DMS 273 (cell line): ENCODE data around the gene OOSP4A.

Experiments used
- DNase-seq: peaks from one replicate; lab custom pipeline; 2025; ENCODE audit not compliant: unreplicated experiment; lab: John Stamatoyannopoulos, UW

OOSP4A gene

DNA sequence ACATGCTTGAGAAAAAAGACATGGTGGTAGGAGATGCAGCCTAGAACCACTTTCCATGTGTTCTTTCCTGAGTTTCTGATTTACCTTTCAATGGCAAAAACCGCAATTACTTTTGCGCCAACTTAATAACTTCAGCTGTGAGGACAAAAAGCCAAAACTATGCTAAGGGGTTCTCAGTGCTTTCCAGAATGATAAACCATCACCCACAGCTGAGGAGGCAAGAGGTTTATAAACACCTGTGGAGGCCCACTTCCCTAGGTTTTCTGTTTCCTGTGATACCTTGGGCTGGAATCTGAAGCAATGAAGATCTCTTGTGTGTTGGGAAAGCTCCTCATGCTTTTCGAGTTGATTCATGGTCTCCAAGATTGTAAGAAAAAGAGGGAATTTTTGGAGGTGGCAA lies at the start of gene OOSP4A:
Gene OOSP4A (plus strand): TSS at position 301 of the 400 bp plus-strand sequence. CDS start 0 bp downstream, at position 301.
- DNase-seq: no peak

DNA sequence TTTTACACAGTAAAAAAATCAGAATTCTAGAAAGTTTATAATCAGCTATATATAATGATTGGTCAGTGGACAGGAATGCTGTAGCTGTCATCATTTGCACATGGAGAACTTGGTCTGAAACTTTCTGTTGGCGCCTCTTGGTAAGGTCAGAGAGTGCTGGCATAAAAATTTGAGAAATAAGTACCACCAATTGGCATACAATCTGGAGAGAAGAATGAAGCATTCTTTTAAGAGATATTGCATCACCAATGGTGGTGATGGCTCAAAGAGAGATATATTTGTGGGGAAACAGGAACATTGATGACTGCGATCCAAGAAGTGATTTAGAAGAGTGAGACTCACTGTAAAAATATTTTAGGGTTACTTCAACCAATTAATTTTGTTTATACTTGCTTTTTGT lies 45.4 kb upstream of the OOSP4A start:
- no peak for DNase-seq

GRCh38 chr11:59918987-59919589 lies 44.7 kb upstream of the OOSP4A start:
- DNase-seq: peak; percentile 51

GRCh38 chr11:59923813-59924212 lies 40.0 kb upstream of the OOSP4A start:
- DNase-seq: no peak

- DNase-seq: no peak
Measured at GRCh38 chr11:59931688-59932087, 32.1 kb upstream of the OOSP4A start.

GRCh38 chr11:59938132-59938531 lies 25.7 kb upstream of the OOSP4A start, which contains the start of gene OOSP1:
OOSP1 (plus strand) TSS chr11:59938432; CDS start chr11:59938455, 23 bp downstream.
- DNase-seq: no peak

DNA sequence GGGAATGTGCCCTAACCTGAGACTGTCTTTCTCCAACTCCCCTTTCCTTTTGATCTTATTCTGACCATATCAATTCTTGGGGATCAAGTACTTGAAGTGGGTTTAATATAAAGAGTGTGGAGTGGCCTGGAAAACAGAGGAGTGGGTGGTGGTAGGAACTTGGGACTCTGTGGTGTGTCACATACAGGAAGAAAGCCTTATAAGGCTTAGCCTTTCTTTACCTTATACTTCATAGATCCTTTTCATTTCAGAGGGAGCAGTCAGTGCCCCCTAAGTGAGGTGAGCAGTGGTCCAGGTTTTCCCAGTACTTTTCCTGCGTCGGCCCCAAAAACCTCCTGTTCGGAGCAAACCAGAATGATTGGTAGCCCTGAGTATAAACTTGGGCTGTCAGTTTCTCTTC lies 25.1 kb upstream of the OOSP4A start:
- DNase-seq: no peak

DNA sequence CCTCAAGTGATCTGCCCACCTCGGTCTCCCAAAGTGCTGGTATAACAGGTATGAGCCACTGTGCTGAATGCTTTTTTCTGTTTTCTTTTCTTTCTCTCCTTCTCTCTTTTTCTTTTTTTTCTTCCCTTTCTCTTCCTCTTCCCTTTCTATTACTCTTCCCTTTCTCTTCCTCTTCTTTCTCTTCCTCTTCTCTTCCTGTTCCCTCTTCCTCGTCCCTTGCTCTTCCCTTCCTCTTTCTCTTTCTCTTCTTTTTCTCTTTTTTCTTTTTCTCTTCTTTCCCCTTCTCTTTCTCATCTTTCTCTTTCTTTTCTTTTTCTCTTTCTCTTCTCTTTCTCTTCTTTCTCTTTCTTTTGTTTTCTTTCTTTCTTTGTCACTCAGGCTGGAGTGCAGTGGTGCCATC lies 24.4 kb upstream of the OOSP4A start:
- no peak for DNase-seq

DNA sequence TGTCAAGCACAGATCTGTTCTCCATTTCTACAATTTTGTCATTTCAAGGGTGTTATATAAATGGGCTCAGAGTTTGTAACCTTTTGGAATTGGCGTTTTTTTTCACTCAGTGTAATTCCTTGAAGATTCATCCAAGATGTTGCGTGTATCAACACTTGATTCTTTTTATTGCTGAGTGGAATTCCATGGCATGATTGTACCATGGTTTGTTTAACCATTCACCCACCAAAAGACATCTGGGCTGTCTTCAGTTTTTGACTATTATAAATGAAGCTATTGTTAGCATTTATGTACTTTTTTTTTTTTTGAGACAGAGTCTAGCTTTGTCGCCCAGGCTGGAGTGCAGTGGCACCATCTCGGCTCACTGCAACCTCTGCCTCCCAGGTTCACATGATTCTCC lies 22.7 kb upstream of the OOSP4A start:
- no peak for DNase-seq

DNA sequence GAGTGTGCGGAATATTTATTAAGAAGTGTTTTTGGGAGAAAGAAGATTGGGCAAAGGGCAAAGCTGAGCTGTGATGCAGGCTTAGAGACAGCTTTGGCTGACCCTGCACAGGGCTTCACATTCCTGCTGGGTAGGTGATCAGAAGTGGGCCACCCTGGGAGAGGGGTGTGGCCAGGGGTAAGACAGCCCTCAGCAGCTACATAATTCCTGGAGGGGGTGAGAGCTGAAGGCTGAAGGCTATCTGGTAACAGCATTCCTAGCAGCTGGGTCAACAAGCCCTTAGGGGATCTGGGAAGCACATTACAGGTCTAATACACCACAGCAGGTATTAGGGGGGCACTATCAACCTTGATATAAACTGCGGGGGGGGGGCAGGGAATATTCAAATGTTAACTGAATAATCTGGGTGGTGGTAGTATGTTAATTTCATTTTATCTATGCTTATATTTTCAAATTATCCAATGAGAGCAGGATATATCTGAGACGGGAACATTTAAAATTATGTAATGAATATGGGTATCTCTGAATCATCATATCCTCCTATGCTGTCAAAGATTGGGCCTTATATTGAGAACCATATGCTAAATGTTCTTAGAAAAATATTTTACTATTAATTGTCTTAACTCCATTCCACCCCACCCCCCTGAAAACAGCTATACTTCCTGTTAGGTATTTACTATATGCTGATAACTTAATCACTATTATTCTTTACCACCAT lies 19.7 kb upstream of the OOSP4A start:
- DNase-seq: no peak

DNA sequence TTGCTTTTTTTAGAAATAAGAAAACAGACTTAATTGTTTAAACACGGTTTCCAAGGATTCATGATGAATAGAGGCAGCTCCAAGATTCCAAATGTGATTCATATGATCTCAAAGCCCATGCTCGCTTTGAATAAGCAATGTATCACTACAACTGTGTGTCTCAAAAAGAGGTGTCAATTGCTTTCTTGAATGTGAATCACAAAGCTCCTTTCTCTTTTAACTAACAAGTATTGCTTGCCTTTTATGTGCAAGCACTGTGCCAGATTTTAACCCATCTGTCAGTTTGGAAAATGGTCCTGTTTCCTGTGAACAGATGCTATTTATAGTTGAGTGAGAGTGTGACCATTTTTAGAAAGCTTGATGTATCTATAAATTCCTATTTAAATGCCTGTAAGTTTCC lies 19.1 kb upstream of the OOSP4A start:
- peak; percentile 11 for DNase-seq

GRCh38 chr11:59953463-59954218 lies 10.2 kb upstream of the OOSP4A start:
- no peak for DNase-seq

DNA sequence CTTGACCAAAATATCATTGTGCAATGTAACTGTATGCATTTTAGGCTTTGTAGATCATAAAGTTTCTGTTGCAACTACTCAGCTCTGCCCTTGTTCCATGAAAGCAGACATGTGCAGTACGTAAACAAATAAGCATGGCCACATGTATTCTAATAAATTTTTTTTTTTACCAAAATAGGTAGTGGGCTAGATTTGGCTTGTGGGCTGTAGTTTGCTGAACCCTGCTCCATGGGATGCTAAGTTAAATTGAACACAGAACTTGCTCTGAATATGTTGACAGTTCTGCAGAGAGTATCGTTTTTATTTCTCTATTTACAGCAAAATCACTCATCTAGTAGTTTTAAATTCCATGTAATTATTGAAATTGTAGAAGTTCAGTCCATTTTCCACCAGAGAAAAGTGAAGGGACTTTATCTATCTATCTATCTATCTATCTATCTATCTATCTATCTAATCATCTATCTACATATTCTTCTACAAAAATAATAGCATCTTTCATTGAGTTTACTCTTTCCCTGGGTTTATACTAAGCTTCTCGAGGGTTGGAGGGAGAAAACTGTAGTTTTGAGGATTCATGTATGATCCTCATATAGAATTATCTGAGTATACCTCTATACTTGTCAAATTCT lies 9.5 kb upstream of the OOSP4A start:
- no peak for DNase-seq

DNA sequence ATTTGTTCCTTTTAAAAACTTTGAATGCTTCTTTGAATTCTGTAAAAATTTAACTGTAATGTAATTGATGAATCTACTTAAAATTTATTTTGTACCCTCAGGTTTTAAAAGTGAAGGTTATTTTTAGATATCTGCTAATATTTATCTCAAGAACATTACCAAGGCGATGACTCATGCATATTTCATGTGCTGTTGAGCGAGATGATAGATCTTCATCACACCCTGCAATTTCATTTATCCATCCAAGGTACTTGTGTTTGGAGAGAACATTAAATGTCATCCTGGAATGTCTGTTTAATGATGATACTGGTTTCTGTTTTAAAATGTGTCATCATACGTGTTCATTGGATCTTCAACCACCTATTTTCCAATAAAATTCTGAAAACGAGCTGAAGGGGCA lies 6.7 kb upstream of the OOSP4A start:
- no peak for DNase-seq

GRCh38 chr11:59960502-59961381 lies 3.1 kb upstream of the OOSP4A start:
- DNase-seq: no peak

- no peak for DNase-seq
Measured at GRCh38 chr11:59962107-59962482, 1.7 kb upstream of the OOSP4A start.

GRCh38 chr11:59965424-59965823 lies 1.6 kb downstream of the OOSP4A start:
- no peak for DNase-seq

- no peak for DNase-seq
Measured at GRCh38 chr11:59966201-59966600, 2.4 kb downstream of the OOSP4A start.

DNA sequence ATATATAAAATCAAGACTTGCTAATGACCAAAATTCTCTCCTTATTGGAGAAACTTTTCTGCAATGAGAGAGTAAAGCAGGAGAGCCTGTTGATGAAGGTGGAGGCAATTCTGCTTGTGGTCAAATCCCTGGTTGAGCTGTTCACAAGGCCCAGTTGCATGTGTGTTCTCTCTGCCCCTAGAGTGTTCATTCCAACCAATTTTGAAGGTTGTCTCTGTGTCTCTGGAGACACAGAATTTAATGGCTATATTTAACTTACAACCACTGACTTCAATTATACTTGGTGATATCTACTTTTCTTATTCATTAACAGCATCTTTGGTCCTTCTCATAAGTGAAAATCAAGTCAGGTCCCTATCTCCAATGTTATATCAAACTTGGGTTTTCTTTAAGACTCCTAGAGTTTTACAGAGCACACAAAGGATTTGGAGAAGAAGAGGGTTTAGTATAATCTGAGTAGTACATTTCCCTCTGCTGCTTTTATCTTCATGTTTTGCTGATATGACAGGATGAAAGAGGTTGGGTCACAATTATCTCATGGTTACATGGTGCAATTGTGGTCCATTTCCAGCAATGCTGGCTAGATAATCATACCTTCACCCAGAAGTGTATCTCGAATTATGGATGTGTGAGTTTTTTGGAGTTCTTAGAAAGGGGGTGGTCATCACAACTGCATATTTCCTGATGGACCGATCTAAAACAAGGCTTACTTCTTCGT lies 4.0 kb downstream of the OOSP4A start:
- no peak for DNase-seq

DNA sequence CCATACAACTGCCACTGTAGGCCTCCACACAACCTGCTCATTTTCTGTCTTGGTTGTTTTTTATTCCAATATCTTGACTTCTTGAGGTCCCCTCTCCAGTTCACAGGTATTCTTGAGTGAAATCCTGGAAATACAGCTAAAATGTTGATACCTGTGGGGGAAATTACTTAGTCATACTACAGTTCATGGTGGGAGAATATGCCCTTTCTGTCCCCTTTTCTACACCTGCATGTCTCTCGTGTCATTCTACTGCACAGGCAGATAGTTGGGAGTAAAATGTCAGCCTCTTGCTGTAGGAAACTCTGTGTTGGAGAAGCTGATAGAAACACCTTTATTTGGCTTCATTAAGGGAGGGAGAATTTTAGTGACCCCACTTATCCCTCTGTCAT lies 4.6 kb downstream of the OOSP4A start:
- DNase-seq: no peak
